ENCODE data around the gene PDE4D. TPM values are rescaled to one million over a fixed set of nuclear protein-coding genes. Genes with fewer than 3 reads are reported as not detected.

The PDE4D gene
- total RNA-seq, 1 donor, result 27.7 TPM

- DNase-seq (ENCODE audit: low read depth in 2 of 3, low spot score in 2 of 3), result peak in 2 of 3 donors; percentile 26 to 30
Observed at GRCh38 chr5:59562756-59563389, 330.7 kb downstream of the PDE4D start.

GRCh38 chr5:59560553-59560952 lies 333.0 kb downstream of the PDE4D start:
- no peak for DNase-seq (ENCODE audit: low read depth in 2 of 3, low spot score in 2 of 3)

GRCh38 chr5:59559847-59560246 lies 333.7 kb downstream of the PDE4D start:
- DNase-seq (ENCODE audit: low read depth in 2 of 3, low spot score in 2 of 3), result no peak

GRCh38 chr5:59559323-59559722 lies 334.2 kb downstream of the PDE4D start:
- DNase-seq (ENCODE audit: low read depth in 2 of 3, low spot score in 2 of 3), result no peak

- DNase-seq (ENCODE audit: low read depth in 2 of 3, low spot score in 2 of 3), result no peak
Observed at GRCh38 chr5:59558501-59558900, 335.0 kb downstream of the PDE4D start.

GRCh38 chr5:59557572-59557971 lies 336.0 kb downstream of the PDE4D start:
- DNase-seq (ENCODE audit: low read depth in 2 of 3, low spot score in 2 of 3), result no peak

GRCh38 chr5:59555596-59555995 lies 337.9 kb downstream of the PDE4D start:
- no peak for DNase-seq (ENCODE audit: low read depth in 2 of 3, low spot score in 2 of 3)

GRCh38 chr5:59554501-59554900 lies 339.0 kb downstream of the PDE4D start:
- no peak for DNase-seq (ENCODE audit: low read depth in 2 of 3, low spot score in 2 of 3)

GRCh38 chr5:59553992-59554391 lies 339.5 kb downstream of the PDE4D start:
- no peak for DNase-seq (ENCODE audit: low read depth in 2 of 3, low spot score in 2 of 3)

GRCh38 chr5:59548807-59549357 lies 344.6 kb downstream of the PDE4D start:
- DNase-seq (ENCODE audit: low read depth in 2 of 3, low spot score in 2 of 3), result no peak

GRCh38 chr5:59547731-59548130 lies 345.8 kb downstream of the PDE4D start:
- DNase-seq (ENCODE audit: low read depth in 2 of 3, low spot score in 2 of 3), result no peak

GRCh38 chr5:59544573-59544972 lies 349.0 kb downstream of the PDE4D start:
- no peak for DNase-seq (ENCODE audit: low read depth in 2 of 3, low spot score in 2 of 3)

GRCh38 chr5:59543821-59544442 lies 349.6 kb downstream of the PDE4D start:
- peak in 1 of 3 donors; percentile 7 for DNase-seq (ENCODE audit: low read depth in 2 of 3, low spot score in 2 of 3)

GRCh38 chr5:59542851-59543820 lies 350.4 kb downstream of the PDE4D start:
- DNase-seq (ENCODE audit: low read depth in 2 of 3, low spot score in 2 of 3), result no peak

GRCh38 chr5:59542306-59542705 lies 351.2 kb downstream of the PDE4D start:
- DNase-seq (ENCODE audit: low read depth in 2 of 3, low spot score in 2 of 3), result no peak

GRCh38 chr5:59540366-59540765 lies 353.2 kb downstream of the PDE4D start:
- no peak for DNase-seq (ENCODE audit: low read depth in 2 of 3, low spot score in 2 of 3)

GRCh38 chr5:59538750-59539121 lies 354.8 kb downstream of the PDE4D start:
- DNase-seq (ENCODE audit: low read depth in 2 of 3, low spot score in 2 of 3), result no peak

- no peak for DNase-seq (ENCODE audit: low read depth in 2 of 3, low spot score in 2 of 3)
Observed at GRCh38 chr5:59537961-59538749, 355.4 kb downstream of the PDE4D start.

- DNase-seq (ENCODE audit: low read depth in 2 of 3, low spot score in 2 of 3), result no peak
Observed at GRCh38 chr5:59536875-59537274, 356.7 kb downstream of the PDE4D start.

- no peak for DNase-seq (ENCODE audit: low read depth in 2 of 3, low spot score in 2 of 3)
Observed at GRCh38 chr5:59535561-59535960, 358.0 kb downstream of the PDE4D start.
